GM19463 (cell line): ENCODE data around the gene SPON1.

Experiments used
- ATAC-seq: cut with Tn5 transposase; IDR thresholded peaks from one replicate; pipeline ENCODE4 v1.9.1; 2021; ENCODE audit warnings: mild to moderate bottlenecking, moderate library complexity; ENCODE audit not compliant: unreplicated experiment

Gene SPON1

DNA sequence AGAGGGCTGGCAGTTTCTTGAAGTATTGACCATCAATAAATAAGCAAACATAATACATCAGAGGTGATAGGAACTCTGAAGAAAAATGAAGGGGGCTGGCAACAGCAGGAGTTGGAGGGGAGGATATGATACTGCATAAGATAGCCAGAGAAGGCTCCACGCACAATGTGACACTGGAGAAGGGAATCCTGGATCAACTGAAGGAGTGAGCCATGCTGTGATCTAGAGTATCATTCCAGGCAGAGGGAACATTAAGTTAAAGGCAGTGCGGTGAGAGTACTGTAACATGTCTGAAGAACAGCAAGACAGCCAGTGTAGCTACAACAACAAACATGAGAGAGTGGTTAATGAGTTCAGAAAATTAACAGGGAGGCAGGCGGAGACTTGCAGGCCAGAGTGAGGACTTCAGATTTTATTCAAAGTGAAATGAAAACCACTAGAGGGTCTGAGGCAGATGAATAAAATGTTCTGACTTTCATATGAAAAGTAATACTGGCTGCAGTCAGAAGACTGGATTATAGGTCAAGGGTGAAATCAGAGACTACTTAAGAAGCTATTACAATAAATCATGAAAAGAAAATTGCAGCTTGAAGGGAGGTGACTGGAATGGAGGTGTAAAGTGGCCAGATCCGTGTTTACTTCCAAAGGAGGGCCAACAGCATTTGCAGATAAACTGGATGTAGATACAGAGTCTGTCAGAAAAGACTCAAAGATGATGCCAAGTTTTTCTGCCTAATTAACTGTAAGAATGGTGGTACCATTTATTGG, 347.1 kb downstream of the SPON1 start:
- ATAC-seq = no peak

DNA sequence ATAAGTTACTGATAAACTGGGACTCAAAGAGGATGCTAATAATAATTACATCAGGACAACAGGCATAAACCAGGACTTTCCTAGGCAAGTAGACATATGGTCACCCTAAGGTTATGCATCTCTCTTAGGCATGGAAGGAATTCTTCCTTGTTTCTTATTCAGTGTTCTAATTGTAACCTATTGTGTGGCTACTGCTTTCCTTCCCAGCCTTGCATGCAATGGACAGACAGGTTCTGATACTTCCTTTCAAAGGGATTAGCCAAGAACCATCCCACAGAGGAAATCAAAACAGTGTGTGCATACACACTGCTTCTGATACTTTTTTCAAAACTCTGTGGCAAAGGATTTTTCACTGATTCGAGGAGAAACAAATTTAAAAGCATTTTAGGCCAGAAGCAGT, 348.2 kb downstream of the SPON1 start:
- ATAC-seq = no peak

DNA sequence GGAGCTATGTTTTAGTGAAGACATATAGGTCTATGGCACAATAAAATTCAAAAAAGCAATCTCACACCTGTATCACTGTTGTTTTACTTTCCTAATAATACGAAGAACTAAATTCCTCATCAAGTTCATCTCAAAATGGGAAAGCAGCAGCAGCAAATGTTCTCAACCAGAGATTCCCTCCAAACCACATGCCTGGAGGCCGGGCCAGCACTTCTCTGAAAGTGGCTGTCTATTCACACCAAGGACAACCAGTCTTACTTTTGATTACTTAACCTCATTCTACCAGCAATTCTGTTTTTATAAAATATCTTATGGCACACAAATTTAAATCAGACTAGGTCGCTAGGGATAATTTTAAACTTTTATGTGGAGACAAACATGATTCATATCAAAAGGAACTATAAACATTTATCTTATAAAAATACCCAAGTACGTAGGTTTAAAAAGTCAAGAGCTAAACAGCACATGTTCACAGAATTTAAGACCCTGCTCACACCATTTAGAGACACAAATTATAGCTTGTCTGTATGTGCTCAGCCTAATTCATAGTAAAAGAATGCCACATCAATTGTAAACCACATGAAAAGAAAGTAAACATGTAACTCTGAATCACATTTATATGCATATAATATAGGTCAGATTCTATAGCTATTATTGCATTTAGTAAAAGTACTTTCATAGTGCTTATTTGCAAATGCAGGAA, 350.4 kb downstream of the SPON1 start:
- ATAC-seq = no peak

DNA sequence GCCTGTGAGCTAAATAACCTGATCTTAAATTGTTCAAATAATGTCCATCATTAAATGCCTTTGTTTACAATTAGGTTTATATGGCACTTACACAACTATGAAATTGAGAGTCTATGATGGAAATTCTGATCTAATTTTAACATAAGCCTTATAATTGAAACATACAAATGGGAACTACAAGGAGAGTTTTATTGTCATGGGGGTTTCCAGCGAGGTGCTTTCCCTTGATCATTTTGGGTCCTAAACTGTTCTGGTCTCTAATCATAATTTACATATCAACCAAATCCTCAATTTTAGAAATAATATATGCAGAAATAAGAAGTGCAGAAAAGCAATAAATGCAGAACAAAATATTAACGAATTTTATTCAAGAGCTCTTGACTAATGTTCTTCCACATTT, 351.6 kb downstream of the SPON1 start:
- no peak for ATAC-seq

- ATAC-seq = peak; percentile 39
These were observed 352.6 kb downstream of the SPON1 start for GRCh38 chr11:14315130-14315529.
